Activated CD8-positive, alpha-beta memory T cell treated with anti-CD3 and anti-CD28 coated beads for 36 hours (primary cell): Measurements from ENCODE around the gene FBXO11. TPM values are rescaled to one million over a fixed set of nuclear protein-coding genes. Genes with fewer than 3 reads are reported as not detected.
"Not testable (repeated sequence)": the region's sequence is repeated elsewhere in the genome, so short reads cannot be mapped to it uniquely, and the experiment has no call there.

Experiments used
- CTCF ChIA-PET: fragments of 350-600 bp; sonication (Branson Sonifier 250); formaldehyde crosslinking; loops from one replicate; lab custom pipeline; 2021; ENCODE audit warnings: antibody characterized with exemption; lab: Charles Lee
- POLR2A ChIA-PET: fragments of 350-600 bp; sonication (Branson Sonifier 250); formaldehyde crosslinking; loops from one replicate; lab custom pipeline; 2021; ENCODE audit warnings: antibody characterized with exemption; lab: Charles Lee
- total RNA-seq, 2 experiments: library from RNA; stranded (reverse); gene quantifications; one replicate each; pipeline ENCODE4 v1.2.3, GENCODE V29; 2021

The FBXO11 gene
- 10 to 100 TPM; 36.8 to 39.2 TPM for total RNA-seq

DNA sequence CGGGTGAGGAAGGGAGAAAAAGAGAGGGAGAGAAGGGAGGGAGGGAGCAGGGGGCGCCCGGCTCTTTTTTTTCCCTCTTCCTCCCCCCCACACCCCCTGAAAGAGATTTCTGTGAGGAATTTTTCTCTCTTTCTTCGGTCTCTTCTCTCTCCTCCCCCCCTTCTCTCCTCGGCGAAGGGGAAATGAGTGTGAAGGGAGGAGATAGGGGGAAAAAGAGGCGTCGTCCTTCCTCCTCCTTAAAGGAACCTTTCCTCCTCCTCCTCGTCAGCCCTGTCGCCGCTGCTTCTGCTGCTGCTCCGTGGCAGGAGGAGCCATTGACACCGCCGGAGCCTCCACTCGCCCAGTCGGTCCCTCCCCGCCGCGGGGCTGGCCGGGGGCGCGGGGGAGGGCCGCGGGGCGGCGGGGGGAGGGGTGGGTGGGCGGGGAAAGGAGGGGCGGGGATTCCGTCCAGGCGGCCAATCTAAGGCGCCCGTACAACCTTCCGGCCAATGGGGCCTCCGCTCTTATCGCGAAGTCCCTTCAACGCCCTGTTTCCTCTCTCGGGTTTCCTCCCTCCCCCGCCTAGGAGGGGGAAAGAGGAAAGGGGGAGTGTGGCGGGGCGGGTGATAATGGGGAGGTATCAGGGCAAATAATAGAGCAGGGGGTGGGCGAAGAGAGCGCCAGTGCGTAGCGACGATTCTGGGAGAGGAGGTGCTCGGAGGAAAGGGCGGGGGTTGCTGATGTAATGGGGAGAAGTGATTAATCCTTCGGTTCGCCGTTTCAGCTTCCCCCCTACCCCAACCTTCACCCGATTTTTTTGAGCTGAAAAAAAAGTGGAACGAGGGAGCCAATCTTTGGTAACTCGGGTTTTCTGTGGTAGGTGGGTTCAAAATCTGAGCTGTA lies at the start of gene FBXO11:
TSS of gene FBXO11 (minus strand) at position 342 of the 882 bp plus-strand sequence. CDS start 778 bp downstream, outside the sequence.
- CTCF ChIA-PET = interaction anchor here (0.6 to 0.8 kb wide), 3 partner anchors 44 to 746 kb away, joined by 3 read pairs; no protein-coding TSS in a partner anchor
- POLR2A ChIA-PET = interaction anchor here (1.0 kb wide), 1 partner anchor 73 kb away, joined by 4 read pairs; no protein-coding TSS in a partner anchor

DNA sequence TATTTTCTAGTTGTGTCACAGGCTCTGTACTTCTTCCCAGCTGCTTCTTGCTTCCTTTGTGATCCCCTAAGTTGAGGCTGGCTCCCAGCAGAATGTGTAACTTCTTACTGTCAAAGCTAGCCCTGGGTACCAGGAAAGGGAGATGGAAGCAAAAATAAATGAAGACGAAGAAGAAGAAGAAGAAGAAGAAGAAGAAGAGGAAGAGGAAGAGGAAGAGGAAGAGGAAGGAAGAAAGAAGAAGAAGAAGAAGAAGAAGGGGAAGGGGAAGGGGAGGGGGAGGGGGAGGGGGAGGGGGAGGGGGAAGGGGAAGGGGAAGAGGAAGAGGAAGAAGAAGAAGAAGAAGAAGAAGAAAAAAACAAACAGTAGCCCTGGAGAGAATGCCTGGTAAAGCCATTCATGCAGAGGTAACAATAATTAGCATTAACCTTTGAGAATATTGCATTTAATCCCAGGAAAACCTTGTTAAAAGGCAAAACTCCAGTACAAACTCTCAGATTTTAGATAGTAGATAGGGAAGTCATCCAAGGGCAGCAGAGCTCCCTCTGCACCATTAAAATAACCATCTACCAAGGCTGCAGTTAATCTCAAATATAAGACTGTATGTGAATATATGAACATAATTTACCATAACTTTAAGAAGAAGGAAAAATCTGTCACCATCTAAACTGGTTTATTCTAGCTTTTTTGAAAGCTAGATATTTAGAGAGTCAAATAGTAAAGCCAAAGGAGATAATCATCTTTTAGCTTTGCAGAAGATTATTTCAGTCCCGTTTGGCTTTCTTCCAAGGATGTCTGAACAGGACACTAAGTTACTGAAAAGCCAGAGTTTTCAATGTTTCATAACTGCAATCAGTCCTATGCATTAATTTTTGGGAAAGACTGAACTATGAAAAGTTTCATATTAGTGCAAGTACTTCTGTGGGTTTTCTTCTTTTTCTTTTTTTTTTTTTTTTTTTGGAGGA lies 44.3 kb upstream of the FBXO11 start:
- POLR2A ChIA-PET = no interaction called here
- CTCF ChIA-PET = no interaction called here

DNA sequence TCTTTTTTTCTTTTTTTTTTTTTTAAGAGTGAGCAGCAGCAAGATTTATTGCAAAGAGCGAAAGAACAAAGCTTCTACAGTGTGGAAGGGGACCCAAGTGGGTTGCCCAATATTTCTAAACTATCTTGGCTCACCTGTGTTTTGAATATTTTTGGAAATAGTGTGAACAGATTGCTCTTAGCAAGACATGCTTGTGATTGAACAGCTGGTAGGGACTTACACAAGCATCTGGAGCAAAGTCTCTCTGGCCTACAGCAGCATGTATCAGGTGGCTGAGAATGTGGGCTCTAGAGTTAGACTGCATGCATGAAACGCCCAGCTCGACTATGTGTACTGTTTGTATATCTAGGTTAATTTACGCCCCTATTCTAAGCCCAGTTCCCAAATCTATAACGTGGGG lies 40.3 kb upstream of the FBXO11 start:
- CTCF ChIA-PET = no interaction called here
- POLR2A ChIA-PET = no interaction called here

DNA sequence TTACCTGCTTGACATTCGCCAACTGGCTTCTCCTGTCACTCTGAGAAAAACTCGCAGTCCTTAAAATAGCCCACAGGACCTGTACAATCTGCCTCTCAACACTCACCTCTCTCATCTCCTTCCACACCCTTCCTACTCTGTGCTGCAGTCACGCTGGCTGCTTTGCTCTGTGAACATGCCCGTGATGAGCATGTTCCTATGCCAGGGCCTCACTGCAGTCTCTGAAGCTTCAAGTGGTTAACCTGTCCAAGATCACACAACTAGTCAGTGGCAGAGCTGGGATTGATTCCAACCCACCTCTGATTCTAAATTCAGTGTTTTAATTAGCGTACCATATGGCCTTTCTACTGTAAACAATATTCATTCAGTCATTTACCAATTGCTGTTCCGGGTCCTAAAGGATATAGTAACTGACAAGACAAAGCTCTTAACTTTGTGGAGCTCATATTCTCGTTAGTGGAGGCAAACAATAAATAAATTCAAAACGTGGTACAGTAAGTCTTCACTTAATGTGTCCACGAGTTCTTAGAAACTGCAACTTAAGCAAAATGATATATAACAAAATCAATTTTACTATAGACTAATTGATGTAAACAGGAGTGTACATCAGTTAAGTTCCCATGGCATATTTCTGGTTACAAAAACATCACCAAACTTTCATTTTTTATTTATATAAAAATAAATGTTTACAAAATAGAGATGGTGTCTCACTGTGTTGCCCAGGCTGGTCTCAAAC lies 38.9 kb upstream of the FBXO11 start:
- CTCF ChIA-PET = no interaction called here
- POLR2A ChIA-PET = interaction anchor here (0.5 kb wide), 1 partner anchor 46 kb away, joined by 5 read pairs; no protein-coding TSS in a partner anchor

DNA sequence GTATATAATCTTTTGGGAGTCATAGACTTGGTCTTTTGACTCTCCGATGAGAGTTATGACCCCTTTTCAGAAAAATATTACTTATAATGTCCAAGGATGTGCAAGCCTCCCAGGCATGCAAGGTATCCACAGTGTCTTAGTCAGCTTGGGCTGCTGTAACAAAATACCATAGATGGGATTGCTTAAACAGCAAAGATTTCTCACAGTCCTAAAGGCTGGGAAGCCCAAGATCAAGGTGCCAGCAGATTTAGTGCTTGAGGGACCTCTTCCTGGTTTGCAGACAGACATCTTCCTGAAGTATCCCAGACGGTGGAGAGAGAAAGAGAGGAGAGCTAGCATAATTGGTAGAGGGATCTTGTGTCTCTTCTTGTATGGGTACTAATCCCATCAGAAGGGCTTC lies 35.6 kb upstream of the FBXO11 start:
- ChIA-PET CTCF (no interaction called here), POLR2A (no interaction called here)

DNA sequence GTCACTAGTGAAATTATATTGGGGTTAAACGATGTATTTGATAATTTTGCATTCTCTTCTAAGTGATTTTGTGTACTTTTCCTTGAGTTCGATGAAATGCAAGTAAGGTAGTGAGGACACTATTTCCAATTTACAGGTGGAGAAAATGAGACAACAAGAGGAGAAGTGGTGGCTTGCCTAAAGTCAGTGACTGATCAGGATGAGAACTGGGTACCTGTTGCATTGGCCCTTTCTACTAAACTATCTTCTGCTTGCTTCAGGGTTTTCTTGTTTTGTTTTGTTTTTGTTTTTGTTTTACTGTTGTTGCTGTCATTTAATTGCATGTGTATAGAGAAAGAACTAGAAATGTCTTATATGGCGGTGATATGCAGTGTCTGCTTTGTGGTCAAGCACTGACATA lies 31.4 kb upstream of the FBXO11 start:
- ChIA-PET POLR2A (no interaction called here), CTCF (no interaction called here)

DNA sequence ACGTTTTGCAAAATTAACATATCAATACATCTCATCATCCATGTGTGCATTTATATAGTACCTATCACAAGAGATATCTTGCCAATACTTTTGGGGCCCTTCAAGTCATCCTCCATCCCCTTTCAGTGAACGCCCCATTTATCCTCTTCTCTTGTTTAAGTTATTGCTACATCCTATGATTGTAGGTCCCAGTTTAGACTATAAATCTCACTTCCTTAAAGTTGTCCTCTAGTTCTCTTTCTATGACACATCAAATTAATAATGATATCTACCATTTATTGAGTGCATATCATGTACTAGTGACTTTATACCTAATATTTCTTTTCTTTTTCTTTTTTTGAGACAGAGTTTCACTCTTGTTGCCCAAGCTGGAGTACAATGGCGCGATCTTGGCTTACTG lies 28.8 kb upstream of the FBXO11 start:
- POLR2A ChIA-PET = no interaction called here
- CTCF ChIA-PET = no interaction called here

DNA sequence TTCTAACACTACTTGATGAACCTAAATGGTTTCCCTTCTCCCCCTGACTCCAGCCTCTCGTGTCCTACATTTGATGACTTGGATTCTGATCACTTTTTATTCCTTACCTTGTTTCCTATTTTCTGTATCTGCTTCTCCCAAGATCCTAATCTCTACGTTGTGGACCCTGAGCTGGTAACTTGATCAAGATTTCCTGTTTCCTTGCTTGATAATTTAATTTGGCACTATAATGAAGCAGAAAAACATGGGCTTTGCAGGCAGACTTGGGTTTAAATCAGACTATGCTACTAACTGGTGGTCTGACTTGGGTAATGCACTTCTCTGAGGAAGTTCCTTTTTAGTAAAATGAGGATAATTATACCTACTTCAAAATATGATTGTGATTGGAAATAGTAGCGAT lies 11.7 kb upstream of the FBXO11 start:
- ChIA-PET CTCF (no interaction called here), POLR2A (no interaction called here)

DNA sequence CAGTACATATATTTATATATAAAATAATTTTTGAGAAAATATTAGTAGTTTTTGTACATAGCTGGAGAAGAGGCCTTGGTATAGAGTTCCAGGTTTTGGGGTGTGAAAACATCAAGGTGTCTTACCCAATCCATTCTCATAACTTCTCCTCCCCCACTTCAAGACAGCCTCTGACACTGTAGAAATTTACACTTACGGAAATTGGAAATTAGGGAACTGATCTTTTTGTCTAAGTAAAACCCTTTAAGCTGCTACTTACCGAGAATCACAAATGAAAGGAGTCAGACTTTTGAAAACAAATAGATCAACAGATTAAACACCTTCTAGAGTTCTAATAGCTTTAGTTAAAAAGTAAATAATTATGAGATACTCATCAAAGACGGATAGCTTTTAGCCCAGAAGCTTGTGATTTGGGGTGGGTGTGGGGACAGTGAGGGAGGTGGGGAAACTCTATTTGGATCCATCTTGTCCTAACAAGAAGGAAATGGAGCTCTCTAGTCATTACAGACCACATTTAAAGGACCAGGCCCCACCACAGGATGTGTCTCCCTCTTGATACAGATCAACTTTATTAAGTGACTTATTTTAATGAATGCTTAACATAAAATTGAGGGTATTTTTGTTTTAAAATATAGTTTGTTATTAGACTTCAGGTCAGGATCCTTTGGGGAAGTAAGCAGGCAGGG lies 11.1 kb upstream of the FBXO11 start:
- ChIA-PET POLR2A (no interaction called here), CTCF (interaction anchor here (0.7 to 1.2 kb wide), 2 partner anchors 14 to 229 kb away, joined by 3 read pairs; no protein-coding TSS in a partner anchor)

DNA sequence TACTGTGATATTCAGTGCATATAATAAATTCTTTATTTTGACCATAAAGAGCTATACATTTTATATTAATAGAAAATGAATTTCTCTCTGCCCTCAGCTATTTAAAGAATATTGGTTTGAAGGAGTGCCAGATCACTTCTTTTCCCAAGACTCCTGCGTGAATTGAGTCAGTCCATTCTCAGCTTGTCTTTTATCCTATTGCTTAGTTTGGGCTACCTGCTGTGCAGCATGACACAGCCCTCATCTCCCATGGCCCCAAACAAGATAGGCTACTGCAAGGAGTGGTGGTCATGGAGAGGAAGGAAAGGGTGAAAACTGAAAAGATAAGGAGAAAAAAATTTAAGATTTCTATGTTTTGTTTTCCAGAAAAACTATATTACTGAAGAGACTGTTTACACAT lies 10.1 kb upstream of the FBXO11 start:
- POLR2A ChIA-PET = no interaction called here

DNA sequence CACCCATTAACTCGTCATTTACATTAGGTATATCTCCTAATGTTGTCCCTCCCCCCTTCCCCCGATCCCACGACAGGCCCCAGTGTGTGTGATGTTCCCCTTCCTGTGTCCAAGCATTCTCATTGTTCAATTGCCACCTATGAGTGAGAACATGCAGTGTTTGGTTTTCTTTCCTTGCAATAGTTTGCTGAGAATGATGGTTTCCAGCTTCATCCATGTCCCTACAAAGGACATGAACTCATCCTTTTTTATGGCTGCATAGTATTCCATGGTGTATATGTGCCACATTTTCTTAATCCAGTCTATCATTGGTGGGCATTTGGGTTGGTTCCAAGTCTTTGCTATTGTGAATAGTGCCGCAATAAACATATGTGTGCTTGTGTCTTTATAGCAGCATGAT lies 4.4 kb upstream of the FBXO11 start:
- POLR2A ChIA-PET, CTCF ChIA-PET: not testable (repeated sequence)

More for the DNA sequence above, 10.1 kb upstream of the FBXO11 start:
- CTCF ChIA-PET = no interaction called here

DNA sequence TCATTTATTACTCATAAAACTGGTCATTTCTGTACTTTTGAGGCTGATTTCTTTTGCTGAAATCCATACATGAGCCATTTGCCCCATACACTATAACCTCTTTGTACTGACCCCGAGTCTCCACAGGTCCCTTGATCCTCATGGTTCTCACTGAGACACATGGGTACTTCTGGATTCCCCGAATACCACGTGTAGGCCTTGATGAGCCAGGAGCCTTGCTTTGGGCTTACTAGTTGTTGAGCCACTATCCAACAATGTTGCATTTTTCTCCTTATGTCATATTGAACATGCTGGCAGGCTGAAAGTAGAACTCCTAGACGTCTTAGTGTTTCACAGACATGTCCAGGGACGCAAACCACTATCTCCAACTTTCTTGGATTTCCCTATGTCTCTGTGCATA lies 2.4 kb upstream of the FBXO11 start:
- POLR2A ChIA-PET = no interaction called here
- CTCF ChIA-PET = no interaction called here

DNA sequence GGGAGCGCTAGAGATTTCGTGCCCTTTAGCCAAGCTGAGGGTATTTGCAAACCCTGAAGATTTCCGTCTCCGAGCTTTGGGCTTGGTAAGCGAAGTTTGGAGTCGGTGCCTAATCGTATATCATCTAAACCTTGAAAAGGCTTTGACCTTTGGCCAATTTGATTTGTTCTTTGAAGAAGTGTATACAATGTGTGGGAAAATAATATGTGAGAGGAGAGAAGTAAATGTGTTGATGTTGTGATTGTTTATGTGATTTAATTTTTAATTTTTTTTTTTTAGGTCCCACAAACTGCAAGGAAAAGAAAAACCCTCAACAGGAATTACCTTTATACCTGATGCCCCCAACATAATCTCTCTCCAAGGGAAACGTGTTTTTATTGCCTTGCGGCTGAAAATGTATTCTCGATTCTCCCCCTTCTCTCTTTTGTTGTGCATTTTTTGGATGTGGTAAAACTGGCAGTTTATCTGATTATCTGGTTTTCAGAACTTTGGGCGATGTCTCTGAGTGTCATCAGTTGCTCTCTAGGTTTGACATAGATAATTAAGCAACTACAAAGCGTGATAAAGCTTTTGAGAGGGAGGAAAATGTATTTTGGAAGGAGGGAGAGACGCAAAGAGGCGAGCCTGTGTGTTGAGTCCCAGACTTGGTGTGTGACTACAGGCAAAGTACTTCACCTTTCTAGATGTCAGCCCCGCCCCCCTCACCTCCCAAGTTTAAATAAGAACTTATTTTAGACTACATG lies 912 bp upstream of the FBXO11 start:
- ChIA-PET CTCF (interaction anchor here (0.6 to 0.8 kb wide), 3 partner anchors 45 to 746 kb away, joined by 3 read pairs; no protein-coding TSS in a partner anchor), POLR2A (interaction anchor here (0.9 to 1.0 kb wide), 2 partner anchors 12 to 74 kb away, joined by 4 read pairs; no protein-coding TSS in a partner anchor)

DNA sequence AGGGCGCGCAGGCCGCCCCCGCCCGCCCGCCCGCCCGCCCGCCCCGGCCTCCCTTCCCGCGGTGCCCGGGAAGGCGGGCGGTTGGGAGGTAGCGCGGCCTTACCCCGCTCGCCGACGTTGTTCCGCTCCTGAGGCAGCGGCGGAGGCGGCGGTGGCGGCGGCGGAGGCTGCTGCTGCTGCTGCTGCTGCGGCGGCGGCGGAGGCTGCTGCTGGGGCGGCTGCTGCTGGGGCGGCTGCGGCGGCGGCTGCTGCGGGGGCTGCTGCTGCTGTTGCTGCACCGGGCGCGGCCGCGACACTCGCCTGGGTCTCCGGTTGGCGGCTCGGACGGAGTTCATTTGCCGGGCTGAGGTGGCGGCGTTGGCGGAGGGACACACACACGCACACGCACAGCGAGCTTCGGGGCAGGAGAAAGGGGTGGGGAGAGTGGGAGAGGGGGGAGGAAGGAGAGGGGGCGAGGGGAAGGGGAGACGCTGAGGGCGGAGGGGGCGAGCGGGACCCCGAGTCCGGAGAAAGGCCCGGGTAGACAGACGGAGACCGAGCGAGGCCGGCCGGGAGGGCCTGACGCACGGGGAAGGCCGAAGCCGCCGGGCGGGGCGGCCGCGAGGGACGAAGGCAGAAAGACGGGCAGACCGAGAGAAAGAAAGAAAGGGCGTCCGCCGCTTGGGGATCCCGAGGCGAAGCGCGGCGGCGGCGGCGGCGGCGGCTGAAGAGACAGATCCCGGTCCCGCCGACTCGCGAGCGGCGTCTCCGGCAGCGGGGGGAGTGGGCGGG lies 727 bp downstream of the FBXO11 start:
- ChIA-PET CTCF (no interaction called here), POLR2A (no interaction called here)

DNA sequence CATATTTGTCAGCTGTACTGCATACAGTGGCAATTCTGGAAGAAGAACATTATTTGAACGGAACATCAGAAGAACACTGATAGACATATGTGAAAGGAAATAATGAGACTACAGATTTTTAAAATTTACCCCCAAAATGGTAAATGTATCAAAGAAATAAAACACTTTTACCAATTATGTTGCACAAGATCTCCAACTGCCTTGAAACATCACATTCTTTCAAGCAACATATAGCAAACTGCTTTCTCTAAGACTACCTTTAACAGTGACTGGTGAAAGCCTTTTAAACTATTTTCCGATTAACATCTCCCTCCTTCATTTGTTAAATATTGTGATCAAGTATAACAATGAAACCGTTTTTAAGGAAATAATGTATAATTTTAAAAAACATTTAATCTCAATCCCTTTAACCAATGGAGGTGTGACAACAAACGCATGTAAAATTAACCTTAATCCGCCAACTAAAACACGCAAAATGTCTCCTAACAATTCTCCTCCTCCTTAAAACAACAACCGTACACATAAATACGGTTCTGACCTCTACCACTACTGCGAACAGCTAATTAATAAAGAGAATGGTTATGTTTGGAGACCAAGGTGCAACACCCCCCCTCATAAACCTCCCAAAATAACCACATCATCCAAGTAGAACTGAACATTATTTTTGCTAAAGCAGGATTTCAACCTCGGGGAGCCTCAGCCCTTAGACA lies 2.4 kb downstream of the FBXO11 start:
- CTCF ChIA-PET = interaction anchor here (0.5 kb wide), 1 partner anchor 527 kb away, joined by 3 read pairs; no protein-coding TSS in a partner anchor

DNA sequence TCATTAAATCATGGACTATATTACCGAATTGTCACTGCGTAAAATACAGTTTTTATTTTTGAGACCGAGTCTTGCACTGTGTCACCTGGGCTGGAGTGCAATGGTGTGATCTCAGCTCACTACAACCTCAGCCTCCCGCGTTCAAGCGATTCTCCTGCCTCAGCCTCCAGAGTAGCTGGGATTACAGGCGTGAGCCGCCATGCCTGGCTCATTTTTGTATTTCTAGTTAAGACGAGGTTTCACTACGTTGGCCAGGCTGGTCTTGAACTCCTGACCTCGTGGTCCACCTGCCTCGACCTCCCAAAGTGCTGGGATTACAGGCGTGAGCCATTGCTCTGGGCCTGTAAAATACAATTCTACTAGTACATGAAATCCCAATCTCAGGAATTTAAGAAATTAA lies 4.4 kb downstream of the FBXO11 start:
- ChIA-PET POLR2A (interaction anchor here (0.6 kb wide), 1 partner anchor 15 kb away, joined by 5 read pairs; no protein-coding TSS in a partner anchor), CTCF (interaction anchor here (1.1 kb wide), 1 partner anchor 36 kb away, joined by 4 read pairs; no protein-coding TSS in a partner anchor)

More for the DNA sequence above, 2.4 kb downstream of the FBXO11 start:
- POLR2A ChIA-PET = no interaction called here
